Measurements from ENCODE around the gene YIPF1. TPM values are rescaled to one million over a fixed set of nuclear protein-coding genes. Genes with fewer than 3 reads are reported as not detected.

Gene YIPF1
- polyA plus RNA-seq, 1 of the 3 experiments (the other 2 are of a cell fraction) = 23.1 TPM

DNA sequence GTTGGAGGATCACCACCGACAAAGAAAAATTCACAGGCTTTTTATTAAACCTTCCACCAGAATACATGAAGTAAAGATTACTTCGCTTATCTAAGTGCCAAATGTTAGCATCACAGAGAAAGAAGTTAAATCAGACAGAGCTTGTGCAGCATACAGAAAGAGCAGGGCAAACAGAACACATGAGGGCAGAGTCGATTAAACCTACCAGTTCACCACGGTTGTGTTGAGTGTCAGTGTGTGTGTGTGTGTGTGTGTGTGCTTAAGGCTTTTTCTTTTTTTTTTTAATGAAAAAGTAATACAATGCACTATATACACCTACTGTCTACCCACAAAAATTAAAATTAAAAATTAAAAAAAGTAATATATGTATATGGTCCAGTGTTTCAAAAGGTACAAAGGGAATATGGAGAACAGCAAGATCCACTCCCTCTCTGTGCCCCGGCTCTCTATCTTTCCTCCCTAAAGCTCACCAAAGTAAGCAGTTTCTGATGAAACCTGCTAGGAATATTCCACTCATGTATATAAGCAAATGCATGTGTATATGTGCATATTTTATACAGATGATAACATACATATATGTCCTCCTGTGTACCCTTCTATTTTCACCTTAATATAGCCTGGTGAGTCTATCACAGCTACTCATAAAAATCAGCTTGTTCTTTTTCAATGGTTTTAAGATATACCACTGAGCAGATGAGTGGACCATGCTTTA is 17.7 kb downstream of the YIPF1 start:
- peaks cover 43 to 47% of the 10 kb centered on the region in 2 experiments for H3K36me3 ChIP-seq (replicated peaks in 1 of 2; ENCODE audit: control insufficient read depth in 1 of 2, insufficient read depth in 2 of 2, low read length in 1 of 2)
- POLR2A ChIA-PET = no interaction called here
- H3K4me2 ChIP-seq = no peak overlapping the region
- TF ChIP-seq POLR2AphosphoS5 (IDR thresholded peaks at IDR 0.05; ENCODE audit: low read depth, low read length) (no peak), FOXJ3 (CRISPR knock-in tag; IDR thresholded peaks at IDR 0.05) (no peak), FOXM1 (IDR thresholded peaks at IDR 0.05; ENCODE audit: low read depth) (no peak), EZH2phosphoT487 (IDR thresholded peaks at IDR 0.05; ENCODE audit: borderline replicate concordance, low read depth) (no peak), GATA2 (CRISPR knock-in tag; IDR thresholded peaks at IDR 0.05) (no peak), NFIC (IDR thresholded peaks at IDR 0.05; ENCODE audit: borderline replicate concordance) (no peak), CHD2 (IDR thresholded peaks at IDR 0.05; ENCODE audit: low read length, partially characterized antibody) (no peak), TAF1 (IDR thresholded peaks at IDR 0.05; ENCODE audit: borderline replicate concordance, low read depth, low read length) (no peak), YY1 (IDR thresholded peaks at IDR 0.05; ENCODE audit: low read depth) (no peak)
- TF ChIP-seq, protein P1, sequence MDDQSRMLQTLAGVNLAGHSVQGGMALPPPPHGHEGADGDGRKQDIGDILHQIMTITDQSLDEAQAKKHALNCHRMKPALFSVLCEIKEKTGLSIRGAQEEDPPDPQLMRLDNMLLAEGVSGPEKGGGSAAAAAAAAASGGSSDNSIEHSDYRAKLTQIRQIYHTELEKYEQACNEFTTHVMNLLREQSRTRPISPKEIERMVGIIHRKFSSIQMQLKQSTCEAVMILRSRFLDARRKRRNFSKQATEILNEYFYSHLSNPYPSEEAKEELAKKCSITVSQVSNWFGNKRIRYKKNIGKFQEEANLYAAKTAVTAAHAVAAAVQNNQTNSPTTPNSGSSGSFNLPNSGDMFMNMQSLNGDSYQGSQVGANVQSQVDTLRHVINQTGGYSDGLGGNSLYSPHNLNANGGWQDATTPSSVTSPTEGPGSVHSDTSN (IDR thresholded peaks at IDR 0.05) = no peak
- TF ChIP-seq, protein P2, sequence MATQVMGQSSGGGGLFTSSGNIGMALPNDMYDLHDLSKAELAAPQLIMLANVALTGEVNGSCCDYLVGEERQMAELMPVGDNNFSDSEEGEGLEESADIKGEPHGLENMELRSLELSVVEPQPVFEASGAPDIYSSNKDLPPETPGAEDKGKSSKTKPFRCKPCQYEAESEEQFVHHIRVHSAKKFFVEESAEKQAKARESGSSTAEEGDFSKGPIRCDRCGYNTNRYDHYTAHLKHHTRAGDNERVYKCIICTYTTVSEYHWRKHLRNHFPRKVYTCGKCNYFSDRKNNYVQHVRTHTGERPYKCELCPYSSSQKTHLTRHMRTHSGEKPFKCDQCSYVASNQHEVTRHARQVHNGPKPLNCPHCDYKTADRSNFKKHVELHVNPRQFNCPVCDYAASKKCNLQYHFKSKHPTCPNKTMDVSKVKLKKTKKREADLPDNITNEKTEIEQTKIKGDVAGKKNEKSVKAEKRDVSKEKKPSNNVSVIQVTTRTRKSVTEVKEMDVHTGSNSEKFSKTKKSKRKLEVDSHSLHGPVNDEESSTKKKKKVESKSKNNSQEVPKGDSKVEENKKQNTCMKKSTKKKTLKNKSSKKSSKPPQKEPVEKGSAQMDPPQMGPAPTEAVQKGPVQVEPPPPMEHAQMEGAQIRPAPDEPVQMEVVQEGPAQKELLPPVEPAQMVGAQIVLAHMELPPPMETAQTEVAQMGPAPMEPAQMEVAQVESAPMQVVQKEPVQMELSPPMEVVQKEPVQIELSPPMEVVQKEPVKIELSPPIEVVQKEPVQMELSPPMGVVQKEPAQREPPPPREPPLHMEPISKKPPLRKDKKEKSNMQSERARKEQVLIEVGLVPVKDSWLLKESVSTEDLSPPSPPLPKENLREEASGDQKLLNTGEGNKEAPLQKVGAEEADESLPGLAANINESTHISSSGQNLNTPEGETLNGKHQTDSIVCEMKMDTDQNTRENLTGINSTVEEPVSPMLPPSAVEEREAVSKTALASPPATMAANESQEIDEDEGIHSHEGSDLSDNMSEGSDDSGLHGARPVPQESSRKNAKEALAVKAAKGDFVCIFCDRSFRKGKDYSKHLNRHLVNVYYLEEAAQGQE (IDR thresholded peaks at IDR 0.05; ENCODE audit: low read depth, low read length) = no peak
- TF ChIP-seq, protein P3, sequence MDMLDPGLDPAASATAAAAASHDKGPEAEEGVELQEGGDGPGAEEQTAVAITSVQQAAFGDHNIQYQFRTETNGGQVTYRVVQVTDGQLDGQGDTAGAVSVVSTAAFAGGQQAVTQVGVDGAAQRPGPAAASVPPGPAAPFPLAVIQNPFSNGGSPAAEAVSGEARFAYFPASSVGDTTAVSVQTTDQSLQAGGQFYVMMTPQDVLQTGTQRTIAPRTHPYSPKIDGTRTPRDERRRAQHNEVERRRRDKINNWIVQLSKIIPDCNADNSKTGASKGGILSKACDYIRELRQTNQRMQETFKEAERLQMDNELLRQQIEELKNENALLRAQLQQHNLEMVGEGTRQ (IDR thresholded peaks at IDR 0.05; ENCODE audit: borderline replicate concordance, low read depth, low read length) = no peak
- no peaks in the 10 kb centered on the region for H3K9me3 ChIP-seq
- H3K27ac ChIP-seq (ENCODE audit: low read depth in 2 of 2, low read length in 1 of 2) = no peak overlapping the region
- H3K79me2 ChIP-seq (ENCODE audit: insufficient read depth) = no peaks in the 10 kb centered on the region
- CTCF ChIA-PET = interaction anchor here (0.9 to 3.7 kb wide), 5 partner anchors 9 to 88 kb away, joined by 3 to 22 read pairs (median 13); no protein-coding TSS in a partner anchor
- H3K9ac ChIP-seq = no peak overlapping the region
- no peaks in the 10 kb centered on the region for H3K27me3 ChIP-seq (ENCODE audit: insufficient read depth)
- no peak overlapping the region for H2AFZ ChIP-seq (ENCODE audit: low read depth)
- no peak overlapping the region for H3K4me3 ChIP-seq (ENCODE audit: low read depth in 2 of 2, low read length in 1 of 2)
- WGBS (ENCODE audit: low lambda C conversion rate) = 70% methylated on average over 5 of the region's 5 CpGs
- no peaks in the 10 kb centered on the region for H3K4me1 ChIP-seq (ENCODE audit: control insufficient read depth in 1 of 2, insufficient read depth in 2 of 2, low read depth in 1 of 2, low read length in 1 of 2)
- no peak for DNase-seq
- H3F3A ChIP-seq (replicated peaks; ENCODE audit: insufficient read depth) = no peaks in the 10 kb centered on the region
- no peaks in the 10 kb centered on the region for H4K20me1 ChIP-seq (ENCODE audit: insufficient read depth)
- no peaks in the 10 kb centered on the region for H3K9me2 ChIP-seq
